SK-N-SH treated with all-trans-retinoic acid at 6 μM for 48 hours (cell line): ENCODE results near the gene PARD3B.

Experiments
- ATAC-seq: fragments of 200-7000 bp; cut with Tn5 transposase; 3 replicates; pipeline ENCODE4 v1.9.1; 2020; ENCODE audit warnings: mild to moderate bottlenecking, moderate library complexity
- ARNTL ChIP-seq: fragments of 450-650 bp; formaldehyde crosslinking; IDR thresholded peaks from 2 replicates; pipeline ENCODE4 v1.5.0; 2020; ENCODE audit warnings: low read depth, mild to moderate bottlenecking, moderate library complexity, borderline replicate concordance
- BACH2 ChIP-seq: fragments of 250-450 bp; sonication (Bioruptor Pico); IDR thresholded peaks from 2 replicates; pipeline ENCODE4 v1.9.0; 2021; ENCODE audit warnings: mild to moderate bottlenecking, borderline replicate concordance
- CREB5 ChIP-seq: fragments of 250-450 bp; sonication (Bioruptor Pico); IDR thresholded peaks from 2 replicates; pipeline ENCODE4 v1.5.1; 2020; ENCODE audit warnings: low read depth, mild to moderate bottlenecking, moderate library complexity
- CSDC2 ChIP-seq: fragments of 250-450 bp; sonication (Bioruptor Pico); IDR thresholded peaks from 2 replicates; pipeline ENCODE4 v1.5.0; 2020; ENCODE audit warnings: mild to moderate bottlenecking, moderate library complexity
- CSRNP3 ChIP-seq: fragments of 250-450 bp; sonication (Bioruptor Pico); IDR thresholded peaks from 2 replicates; pipeline ENCODE4 v1.5.1; 2021; ENCODE audit warnings: mild to moderate bottlenecking, moderate library complexity
- ESRRG ChIP-seq: fragments of 250-450 bp; sonication (Bioruptor Pico); IDR thresholded peaks from 2 replicates; pipeline ENCODE4 v1.6.1; 2021; ENCODE audit warnings: mild to moderate bottlenecking
- GLIS3 ChIP-seq: fragments of 250-450 bp; sonication (Bioruptor Pico); IDR thresholded peaks from 2 replicates; pipeline ENCODE4 v1.5.0; 2020; ENCODE audit warnings: mild to moderate bottlenecking, moderate library complexity
- OSR1 ChIP-seq: fragments of 250-450 bp; sonication (Bioruptor Pico); IDR thresholded peaks from 2 replicates; pipeline ENCODE4 v1.8.0; 2022; ENCODE audit warnings: moderate library complexity, mild to moderate bottlenecking, inconsistent platforms
- PPARA ChIP-seq: fragments of 250-450 bp; sonication (Bioruptor Pico); IDR thresholded peaks from 2 replicates; pipeline ENCODE4 v1.5.0; 2020; ENCODE audit warnings: mild to moderate bottlenecking, borderline replicate concordance
- RARB ChIP-seq: fragments of 250-450 bp; sonication (Bioruptor Pico); IDR thresholded peaks from 2 replicates; pipeline ENCODE4 v1.8.0; 2021; ENCODE audit warnings: mild to moderate bottlenecking, moderate library complexity
- SNAI2 ChIP-seq: fragments of 250-450 bp; sonication (Bioruptor Pico); IDR thresholded peaks from 2 replicates; pipeline ENCODE4 v1.5.0; 2020; ENCODE audit warnings: mild to moderate bottlenecking, moderate library complexity
- TCF4 ChIP-seq: fragments of 250-450 bp; sonication (Bioruptor Pico); IDR thresholded peaks from 2 replicates; pipeline ENCODE4 v1.8.0; 2021; ENCODE audit warnings: mild to moderate bottlenecking, moderate library complexity, borderline replicate concordance
- TOX ChIP-seq: fragments of 250-450 bp; sonication (Bioruptor Pico); IDR thresholded peaks from 2 replicates; pipeline ENCODE4 v1.8.0; 2021; ENCODE audit warnings: mild to moderate bottlenecking, moderate library complexity, borderline replicate concordance
- TSHZ2 ChIP-seq: fragments of 250-450 bp; sonication (Bioruptor Pico); IDR thresholded peaks from 2 replicates; pipeline ENCODE4 v1.5.0; 2020; ENCODE audit warnings: mild to moderate bottlenecking, moderate library complexity
- ZC3H10 ChIP-seq: fragments of 250-450 bp; sonication (Bioruptor Pico); IDR thresholded peaks from 2 replicates; pipeline ENCODE4 v1.5.1; 2021; ENCODE audit warnings: mild to moderate bottlenecking, moderate library complexity
- ZFP3 ChIP-seq: fragments of 250-450 bp; sonication (Bioruptor Pico); IDR thresholded peaks from 2 replicates; pipeline ENCODE4 v1.5.0; 2020; ENCODE audit warnings: mild to moderate bottlenecking, moderate library complexity
- ZNF565 ChIP-seq: fragments of 450-650 bp; formaldehyde crosslinking; conservative IDR thresholded peaks from 2 replicates; pipeline ENCODE4 v1.5.0; 2020; ENCODE audit warnings: low read depth, mild to moderate bottlenecking, moderate library complexity
- ZNF70 ChIP-seq: fragments of 450-650 bp; formaldehyde crosslinking; IDR thresholded peaks from 2 replicates; pipeline ENCODE4 v1.5.0; 2020; ENCODE audit warnings: mild to moderate bottlenecking, moderate library complexity
- ZNF8 ChIP-seq: fragments of 450-650 bp; formaldehyde crosslinking; IDR thresholded peaks from 2 replicates; pipeline ENCODE4 v1.5.0; 2020; ENCODE audit warnings: mild to moderate bottlenecking, moderate library complexity
- TF ChIP-seq, protein P1 (sequence below): fragments of 250-450 bp; sonication (Bioruptor Pico); IDR thresholded peaks from 2 replicates; pipeline ENCODE4 v1.8.0; 2021; ENCODE audit warnings: low read depth, mild to moderate bottlenecking, moderate library complexity, borderline replicate concordance

PARD3B gene

GRCh38 chr2:204652063-204652462, 106.8 kb downstream of the PARD3B start:
- no peak for TF ChIP-seq RARB
- no peak for ATAC-seq

- no peak for TF ChIP-seq CSRNP3 (CRISPR knock-in tag)
- no peak for TF ChIP-seq ZNF565 (CRISPR knock-in tag)
- TF ChIP-seq ZNF70 (CRISPR knock-in tag) = no peak
- TF ChIP-seq ZNF8 = no peak
- TF ChIP-seq PPARA = no peak
- no peak for TF ChIP-seq ZC3H10
- TF ChIP-seq OSR1 = no peak
- no peak for TF ChIP-seq ESRRG (CRISPR knock-in tag)
- TF ChIP-seq GLIS3 (CRISPR knock-in tag) = no peak
- no peak for TF ChIP-seq ZFP3
- no peak for TF ChIP-seq TCF4 (CRISPR knock-in tag)
- ATAC-seq = no peak
Observed at GRCh38 chr2:204654669-204655068, 109.4 kb downstream of the PARD3B start.

- no peak for TF ChIP-seq RARB
- no peak for TF ChIP-seq ZNF70 (CRISPR knock-in tag)
- ATAC-seq = no peak
Observed at GRCh38 chr2:204655101-204655500, 109.8 kb downstream of the PARD3B start.

DNA sequence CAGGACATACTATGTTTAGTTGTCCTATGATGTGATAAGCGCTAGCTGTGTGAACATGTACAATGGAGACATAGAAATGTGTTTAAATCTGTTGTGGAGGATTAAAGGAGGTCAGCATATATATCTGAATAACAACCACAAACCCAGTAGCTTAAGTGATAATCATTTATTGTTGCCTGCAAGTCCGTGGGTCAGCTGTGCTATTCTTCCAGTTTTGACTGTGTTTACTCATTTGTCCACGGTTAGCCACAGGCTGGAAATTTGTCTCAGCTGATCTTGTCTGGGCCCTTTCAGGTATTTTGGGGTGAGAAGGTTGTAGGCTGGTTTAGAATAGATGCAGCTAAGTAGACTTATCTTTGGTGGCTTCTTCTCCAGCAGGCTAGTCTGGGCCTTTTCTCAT, 110.4 kb downstream of the PARD3B start:
- TF ChIP-seq PPARA = no peak
- ATAC-seq = no peak

DNA sequence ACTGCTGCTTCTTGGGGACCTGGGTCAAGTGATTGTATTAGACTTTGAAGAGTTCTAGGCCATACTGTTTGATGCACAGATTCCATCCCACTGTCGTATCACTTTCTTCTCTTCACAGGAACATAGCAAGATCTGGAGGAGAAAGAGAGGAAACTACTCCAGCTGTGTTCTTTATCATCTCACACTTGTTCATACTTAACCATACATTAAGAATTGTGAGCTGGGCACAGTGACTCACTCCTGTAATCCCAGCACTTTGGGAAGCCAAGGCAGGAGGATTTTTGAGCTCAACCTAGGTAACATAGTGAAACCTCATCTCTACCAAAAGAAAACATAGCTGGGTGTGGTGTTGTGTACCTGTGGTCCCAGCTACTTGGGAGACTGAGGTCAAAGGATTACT, 111.7 kb downstream of the PARD3B start:
- TF ChIP-seq GLIS3 (CRISPR knock-in tag) (no peak), BACH2 (CRISPR knock-in tag) (no peak), CSRNP3 (CRISPR knock-in tag) (no peak), TSHZ2 (CRISPR knock-in tag) (no peak), ESRRG (CRISPR knock-in tag) (no peak), TCF4 (CRISPR knock-in tag) (no peak), ARNTL (CRISPR knock-in tag) (no peak), SNAI2 (CRISPR knock-in tag) (no peak), CREB5 (CRISPR knock-in tag) (no peak), TOX (CRISPR knock-in tag) (no peak), RARB (no peak), PPARA (no peak), CSDC2 (CRISPR knock-in tag) (no peak)
- TF ChIP-seq, protein P1, sequence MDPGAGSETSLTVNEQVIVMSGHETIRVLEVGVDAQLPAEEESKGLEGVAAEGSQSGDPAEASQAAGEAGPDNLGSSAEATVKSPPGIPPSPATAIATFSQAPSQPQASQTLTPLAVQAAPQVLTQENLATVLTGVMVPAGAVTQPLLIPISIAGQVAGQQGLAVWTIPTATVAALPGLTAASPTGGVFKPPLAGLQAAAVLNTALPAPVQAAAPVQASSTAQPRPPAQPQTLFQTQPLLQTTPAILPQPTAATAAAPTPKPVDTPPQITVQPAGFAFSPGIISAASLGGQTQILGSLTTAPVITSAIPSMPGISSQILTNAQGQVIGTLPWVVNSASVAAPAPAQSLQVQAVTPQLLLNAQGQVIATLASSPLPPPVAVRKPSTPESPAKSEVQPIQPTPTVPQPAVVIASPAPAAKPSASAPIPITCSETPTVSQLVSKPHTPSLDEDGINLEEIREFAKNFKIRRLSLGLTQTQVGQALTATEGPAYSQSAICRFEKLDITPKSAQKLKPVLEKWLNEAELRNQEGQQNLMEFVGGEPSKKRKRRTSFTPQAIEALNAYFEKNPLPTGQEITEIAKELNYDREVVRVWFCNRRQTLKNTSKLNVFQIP (CRISPR knock-in tag) = no peak
- no peak for ATAC-seq
